IMR-90 (cell line): ENCODE measurements around the gene MAML2. TPM values are rescaled to one million over a fixed set of nuclear protein-coding genes. Genes with fewer than 3 reads are reported as not detected.

Experiments used
- ATAC-seq: fragments of 200-7000 bp; cut with Tn5 transposase; 2 replicates; pipeline ENCODE4 v1.9.1; 2020; ENCODE audit warnings: low read depth, mild to moderate bottlenecking, moderate library complexity
- BruUV-seq: library from RNA; stranded (reverse); fragments of 400-500 nt; replicated peaks from 2 replicates; lab custom pipeline; 2021; lab: Mats Ljungman, UMichigan
- CTCF ChIA-PET: fragments of 300-600 bp; formaldehyde crosslinking; extraction: SDS; loops from one replicate; lab custom pipeline; 2021; ENCODE audit warnings: antibody characterized with exemption; lab: Yijun Ruan, JAX
- POLR2A ChIA-PET: fragments of 300-600 bp; sonication (Branson Sonifier 250); formaldehyde crosslinking; loops from one replicate; lab custom pipeline; 2022; ENCODE audit warnings: antibody characterized with exemption; ENCODE audit not compliant: unreplicated experiment; lab: Charles Lee
- DNase-seq: peaks from one replicate; pipeline ENCODE4 v3.0.0; 2013
- H2AFZ ChIP-seq: replicated peaks from 2 replicates; pipeline ENCODE3; 2013; ENCODE audit warnings: low read length, mild to moderate bottlenecking; ENCODE audit not compliant: poor library complexity
- H2AK5ac ChIP-seq: 2 replicates; pipeline ENCODE4 v1.6.1; 2013; ENCODE audit warnings: low read depth, low read length, inconsistent platforms
- H2AK9ac ChIP-seq: replicated peaks from 2 replicates; pipeline ENCODE3; 2013; ENCODE audit warnings: mild to moderate bottlenecking, low read depth, low read length, moderate library complexity; ENCODE audit not compliant: poor library complexity
- H2BK120ac ChIP-seq: 2 replicates; pipeline ENCODE4 v1.6.1; 2013; ENCODE audit warnings: low read depth, low read length, inconsistent platforms
- H2BK15ac ChIP-seq: 3 replicates; pipeline ENCODE4 v1.6.1; 2013; ENCODE audit warnings: low read depth, low read length, inconsistent platforms
- H2BK20ac ChIP-seq: 2 replicates; pipeline ENCODE4 v1.6.1; 2013; ENCODE audit warnings: low read depth, mild to moderate bottlenecking, inconsistent platforms, low read length, moderate library complexity
- H2BK5ac ChIP-seq: 2 replicates; pipeline ENCODE4 v1.6.1; 2013; ENCODE audit warnings: mild to moderate bottlenecking, low read depth, low read length, inconsistent platforms; ENCODE audit not compliant: poor library complexity, severe bottlenecking
- H3K14ac ChIP-seq: replicated peaks from 2 replicates; pipeline ENCODE4 v1.6.1; 2013; ENCODE audit warnings: low read depth, low read length, inconsistent platforms
- H3K18ac ChIP-seq: 2 replicates; pipeline ENCODE4 v1.6.1; 2013; ENCODE audit warnings: low read depth, low read length, control low read depth
- H3K23ac ChIP-seq: 2 replicates; pipeline ENCODE4 v1.6.1; 2013; ENCODE audit warnings: low read depth, low read length, inconsistent platforms
- H3K27ac ChIP-seq: 2 replicates; pipeline ENCODE4 v1.5.1; 2013; ENCODE audit warnings: mild to moderate bottlenecking, control low read depth, low read length; ENCODE audit not compliant: insufficient read depth
- H3K27me3 ChIP-seq: 2 replicates; pipeline ENCODE4 v1.6.1; 2013; ENCODE audit warnings: low read length; ENCODE audit not compliant: control insufficient read depth, insufficient read depth
- H3K36me3 ChIP-seq: 2 replicates; pipeline ENCODE4 v1.6.1; 2013; ENCODE audit warnings: low read length, mixed read lengths; ENCODE audit not compliant: control insufficient read depth, insufficient read depth
- H3K4ac ChIP-seq: 2 replicates; pipeline ENCODE4 v1.6.1; 2013; ENCODE audit warnings: low read depth, low read length, inconsistent platforms
- H3K4me1 ChIP-seq: 2 replicates; pipeline ENCODE4 v1.6.1; 2013; ENCODE audit warnings: low read length, mixed read lengths; ENCODE audit not compliant: control insufficient read depth, insufficient read depth
- H3K4me2 ChIP-seq: 2 replicates; pipeline ENCODE4 v1.6.1; 2013; ENCODE audit warnings: low read depth, mild to moderate bottlenecking, control low read depth, low read length, moderate library complexity
- H3K4me3 ChIP-seq: 2 replicates; pipeline ENCODE4 v1.5.1; 2013; ENCODE audit warnings: low read depth, mild to moderate bottlenecking, control low read depth, low read length, moderate library complexity; ENCODE audit not compliant: insufficient read depth
- H3K56ac ChIP-seq: 2 replicates; pipeline ENCODE4 v1.6.1; 2013; ENCODE audit warnings: low read length, inconsistent platforms; ENCODE audit not compliant: insufficient read depth; ENCODE audit errors: extremely low read depth
- H3K79me1 ChIP-seq, 2 experiments: 2 replicates each; pipeline ENCODE4 v1.6.1; 2013; ENCODE audit warnings: low read length in 2 of 2, inconsistent platforms in 1 of 2, low read depth in 1 of 2
- H3K9ac ChIP-seq: 2 replicates; pipeline ENCODE4 v1.6.1; 2013; ENCODE audit warnings: low read depth, low read length, control low read depth
- H3K9me1 ChIP-seq: 2 replicates; pipeline ENCODE4 v1.6.1; 2013; ENCODE audit warnings: low read length, inconsistent platforms; ENCODE audit not compliant: insufficient read depth
- H3K9me3 ChIP-seq: 2 replicates; pipeline ENCODE4 v1.6.1; 2013; ENCODE audit warnings: low read length; ENCODE audit not compliant: control insufficient read depth, insufficient read depth
- H4K20me1 ChIP-seq: 2 replicates; pipeline ENCODE4 v1.6.1; 2013; ENCODE audit warnings: low read length, inconsistent platforms; ENCODE audit not compliant: insufficient read depth
- H4K5ac ChIP-seq: 2 replicates; pipeline ENCODE4 v1.6.1; 2013; ENCODE audit warnings: mild to moderate bottlenecking, low read depth, low read length, control low read depth
- H4K8ac ChIP-seq, 2 experiments: 2 replicates each; pipeline ENCODE4 v1.6.1; 2013; ENCODE audit warnings: low read depth in 2 of 2, low read length in 2 of 2, control low read depth in 1 of 2, inconsistent platforms in 1 of 2
- H4K91ac ChIP-seq: 2 replicates; pipeline ENCODE4 v1.6.1; 2013; ENCODE audit warnings: low read depth, low read length, inconsistent platforms; ENCODE audit not compliant: insufficient read depth
- CEBPB ChIP-seq: IDR thresholded peaks from 2 replicates; pipeline ENCODE4 v1.6.1; 2012; ENCODE audit warnings: low read depth, low read length, improper control_type of control experiment
- FOS ChIP-seq: fragments of 150-350 bp; IDR thresholded peaks from 2 replicates; pipeline ENCODE4 v1.6.1; 2016; ENCODE audit warnings: low read depth, low read length
- MXI1 ChIP-seq: IDR thresholded peaks from 2 replicates; pipeline ENCODE4 v1.6.1; 2012; ENCODE audit warnings: low read depth, mild to moderate bottlenecking, low read length, moderate library complexity, borderline replicate concordance
- NFE2L2 ChIP-seq: fragments of 150-350 bp; IDR thresholded peaks from 2 replicates; pipeline ENCODE4 v1.6.1; 2016; ENCODE audit warnings: low read depth, mild to moderate bottlenecking, low read length
- POLR2A ChIP-seq: IDR thresholded peaks from 2 replicates; pipeline ENCODE4 v1.6.1; 2012; ENCODE audit warnings: mild to moderate bottlenecking, low read depth, low read length
- RAD21 ChIP-seq: IDR thresholded peaks from 2 replicates; pipeline ENCODE4 v1.6.1; 2012; ENCODE audit warnings: low read length, improper control_type of control experiment
- SMC3 ChIP-seq: fragments of 150-350 bp; IDR thresholded peaks from 2 replicates; pipeline ENCODE4 v1.6.1; 2016; ENCODE audit warnings: low read depth, mild to moderate bottlenecking, antibody characterized with exemption, low read length, moderate library complexity
- WGBS, 2 experiments: methylation state at CpG; one replicate each; pipeline versions ENCODE4 v1.1.5 to v1.1.7; 2013; ENCODE audit warnings: missing lambda C conversion rate in 2 of 2; ENCODE audit not compliant: insufficient read length in 1 of 2; ENCODE audit errors: extremely low coverage in 2 of 2; 5-methylcytosine and 5-hydroxymethylcytosine counted together
- dilution Hi-C: fragments of 300-500 bp; cut with HindIII; formaldehyde crosslinking; loops from one replicate; pipeline ENCODE4 v1.14.3; 2018; ENCODE audit warnings: low sequenced_read_pairs; ENCODE audit not compliant: unreplicated experiment
- in situ Hi-C: fragments of 300-500 bp; cut with MboI; formaldehyde crosslinking; loops from 3 replicates; pipeline ENCODE4 v1.14.3; 2019; ENCODE audit warnings: low sequenced_read_pairs, inconsistent platforms, mixed read lengths
- intact Hi-C: fragments of 100-400 bp; cut with micrococcal nuclease; formaldehyde crosslinking; loops from 2 replicates; pipeline ENCODE4 v1.10.0; 2022
- polyA plus RNA-seq, 3 experiments: library from polyadenylated mRNA; depleted of rRNA; stranded (reverse); fragments of >200 nt; gene quantifications; 2 replicates each; pipeline ENCODE4 v1.2.3, GENCODE V29; 2012; ENCODE audit warnings: low replicate concordance in 1 of 3
- total RNA-seq: library from RNA; depleted of rRNA; stranded (reverse); fragments of >200 nt; gene quantifications from 2 replicates; pipeline ENCODE4 v1.2.3, GENCODE V29; 2012

The MAML2 gene
- total and polyA plus RNA-seq, 2 of the 4 experiments (the other 2 are of a cell fraction), result 15.0 to 19.5 TPM

DNA sequence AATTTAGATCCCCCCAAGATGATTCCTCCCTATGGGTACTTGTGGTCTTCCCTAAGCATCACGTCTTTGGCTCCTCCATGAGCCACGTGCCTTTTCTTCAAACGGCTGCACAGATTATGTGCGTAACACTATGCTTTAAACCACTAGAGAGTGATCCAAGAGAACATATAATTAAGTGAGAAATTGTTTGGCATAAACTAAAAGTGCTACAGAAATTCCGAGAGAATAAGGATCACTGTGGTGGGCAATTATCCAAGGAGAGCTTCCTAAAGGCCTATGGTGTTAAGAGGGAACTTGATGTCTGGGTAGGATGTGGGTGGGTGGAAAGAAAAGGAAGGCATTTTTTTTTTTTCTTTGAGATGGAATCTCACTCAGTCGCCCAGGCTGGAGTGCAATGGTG, 110.9 kb downstream of the MAML2 start:
- Histone ChIP-seq H3K36me3 (peaks cover 1% of the 10 kb centered on the region; the same call in 1 of the 2 replicates), H4K5ac (no peak overlapping the region), H3K9ac (no peak overlapping the region), H3K27me3 (no peaks in the 10 kb centered on the region), H3K4me1 (peaks cover 19% of the 10 kb centered on the region), H2AK5ac (0 out of 2 replicates have a peak overlapping the region, but pooled peaks have one; percentile 35), H4K8ac (no peak overlapping the region), H3K79me1 (peaks cover 41 to 66% of the 10 kb centered on the region in 2 experiments), H2BK5ac (peak overlapping the region; percentile 42), H2AK9ac (no peak overlapping the region), H2BK120ac (no peak overlapping the region), H2BK20ac (no peak overlapping the region), H3K56ac (no peak overlapping the region), H3K14ac (peak overlapping the region; percentile 51; the same call in 1 of the 2 replicates), H3K4me2 (no peak overlapping the region), H3K18ac (no peak overlapping the region), H3K9me3 (no peaks in the 10 kb centered on the region), H2AFZ (no peak overlapping the region), H4K91ac (no peak overlapping the region), H3K4ac (peak overlapping the region; percentile 49; the same call in 1 of the 2 replicates), H3K27ac (no peak overlapping the region), H3K9me1 (peaks cover 3% of the 10 kb centered on the region), H2BK15ac (no peak overlapping the region), H3K4me3 (no peak overlapping the region), H4K20me1 (no peaks in the 10 kb centered on the region), H3K23ac (no peak overlapping the region)
- BruUV-seq, result no TSS peak
- dilution Hi-C loops (no loop called here), in situ Hi-C loops (no loop called here), intact Hi-C loops (loop anchor here (10.0 kb wide), 1 partner anchor 307 kb away; the partner anchor contains the start of gene MTMR2)
- 64% methylated on average over 2 of the region's 6 CpGs; no CpG with 5 or more reads in 1 of the 2 experiments for WGBS, 2 experiments
- ChIA-PET POLR2A (no interaction called here), CTCF (no interaction called here)
- TF ChIP-seq CEBPB (no peak), POLR2A (no peak), SMC3 (no peak), NFE2L2 (no peak), FOS (no peak), MXI1 (no peak), RAD21 (no peak)
- DNase-seq (no peak), ATAC-seq (no peak)
